HG03342 (cell line): ENCODE measurements around the gene MBNL2.

ENCODE experiments used
- ATAC-seq: cut with Tn5 transposase; IDR thresholded peaks from one replicate; pipeline ENCODE4 v1.9.1; 2021; ENCODE audit warnings: mild to moderate bottlenecking, moderate library complexity; ENCODE audit not compliant: unreplicated experiment

Gene MBNL2

DNA sequence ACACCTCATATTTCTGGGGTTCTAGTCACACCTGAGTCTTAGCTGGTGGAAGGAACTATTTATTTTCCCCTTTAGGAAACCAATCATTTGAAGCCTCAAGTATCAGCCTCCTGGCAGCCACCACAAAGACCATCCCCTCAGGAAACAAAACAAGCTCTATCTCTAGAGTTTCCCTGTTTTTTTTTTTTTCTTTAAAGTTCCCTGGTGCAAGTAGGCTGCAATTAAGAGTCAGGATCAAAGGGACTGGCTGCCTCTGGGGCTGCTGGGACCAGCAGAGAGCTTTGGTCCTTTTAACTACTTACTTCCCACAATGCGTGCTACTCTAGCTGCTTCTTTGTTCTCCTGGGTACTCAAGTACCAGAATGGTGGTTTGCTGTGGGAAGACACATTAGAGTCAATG is 11.4 kb downstream of the MBNL2 start:
- no peak for ATAC-seq

GRCh38 chr13:97234236-97234635 is 12.1 kb downstream of the MBNL2 start:
- ATAC-seq = no peak

DNA sequence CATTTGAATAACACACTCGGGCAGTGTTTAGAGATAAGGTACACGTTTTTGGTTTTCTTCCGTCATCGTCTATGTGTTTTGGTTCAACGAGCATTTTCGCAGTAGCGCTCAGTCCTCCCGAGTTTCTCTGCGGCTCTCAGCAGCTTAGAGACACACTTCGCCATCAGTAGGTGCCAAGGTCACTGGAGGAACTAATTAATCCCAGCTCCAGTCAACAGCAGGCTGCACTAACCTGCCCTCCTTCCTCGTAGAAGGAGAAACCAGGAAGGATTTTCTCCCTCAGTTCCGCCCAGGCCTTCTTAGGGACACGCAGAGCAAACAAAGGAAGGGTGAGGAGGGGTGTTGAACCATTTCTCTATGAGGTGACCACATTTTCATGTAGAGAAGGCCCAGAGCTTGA is 12.6 kb downstream of the MBNL2 start:
- no peak for ATAC-seq

DNA sequence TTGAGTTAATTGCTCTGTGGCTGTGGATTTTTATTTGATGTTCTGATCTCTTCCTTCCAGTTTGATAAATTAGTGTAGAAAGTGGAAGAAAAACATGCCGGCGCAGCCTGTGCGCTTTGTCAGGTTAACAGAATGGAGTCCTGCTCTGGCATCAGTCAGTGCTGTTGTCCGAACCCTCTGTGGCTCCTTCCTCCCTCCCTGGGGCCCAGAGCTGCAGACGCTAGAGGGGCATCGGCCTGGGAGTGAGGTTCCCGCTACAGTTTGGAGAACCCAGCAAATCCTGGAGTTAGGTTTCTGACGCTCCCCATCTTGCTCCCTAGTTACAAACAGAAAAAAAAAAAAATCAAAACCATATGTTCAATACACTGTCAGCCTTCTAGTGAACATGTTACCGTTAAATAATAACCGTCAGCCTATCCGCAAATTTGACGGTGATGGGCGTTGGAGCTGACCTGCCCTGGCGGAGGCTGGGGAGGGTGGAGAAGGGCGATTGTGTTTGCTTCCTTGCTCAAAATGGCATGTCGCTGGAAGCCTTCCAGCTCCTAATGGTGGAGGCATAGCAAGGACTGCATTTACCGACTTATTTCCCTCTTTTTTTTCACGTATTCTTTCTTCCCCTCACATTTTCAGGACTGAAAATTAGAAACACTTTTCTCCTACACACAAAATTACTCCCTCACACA is 13.6 kb downstream of the MBNL2 start:
- no peak for ATAC-seq

GRCh38 chr13:97237388-97237787 is 15.3 kb downstream of the MBNL2 start:
- ATAC-seq = no peak

- no peak for ATAC-seq
Observed at GRCh38 chr13:97238432-97238831, 16.3 kb downstream of the MBNL2 start.

GRCh38 chr13:97238883-97239282 is 16.8 kb downstream of the MBNL2 start:
- no peak for ATAC-seq

- ATAC-seq = no peak
Observed at GRCh38 chr13:97239306-97239705, 17.2 kb downstream of the MBNL2 start.

GRCh38 chr13:97239943-97240787 is 18.0 kb downstream of the MBNL2 start:
- ATAC-seq = no peak

GRCh38 chr13:97240788-97241734 is 18.9 kb downstream of the MBNL2 start:
- no peak for ATAC-seq

DNA sequence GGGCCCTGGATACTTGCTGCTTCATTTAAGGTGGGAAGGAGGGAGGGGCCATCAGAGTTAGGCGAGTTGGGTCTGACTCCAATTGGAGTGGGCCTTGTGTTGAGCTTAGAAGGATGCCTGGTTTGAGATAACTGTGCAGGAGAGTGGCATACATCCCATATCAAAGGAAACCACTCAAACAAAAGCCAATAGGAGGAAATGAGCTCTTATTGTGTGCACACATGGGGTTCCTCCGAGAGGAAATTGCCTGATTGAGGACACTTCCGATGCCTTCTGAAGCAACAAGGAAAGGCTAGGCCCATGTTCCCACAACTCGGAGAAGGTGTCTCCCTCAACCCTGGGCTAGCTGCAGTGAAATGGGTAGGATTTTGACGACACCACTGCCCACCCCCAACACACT is 19.6 kb downstream of the MBNL2 start:
- no peak for ATAC-seq

- ATAC-seq = no peak
Observed at GRCh38 chr13:97242755-97243497, 20.8 kb downstream of the MBNL2 start.

- no peak for ATAC-seq
Observed at GRCh38 chr13:97243915-97244781, 22.0 kb downstream of the MBNL2 start.

DNA sequence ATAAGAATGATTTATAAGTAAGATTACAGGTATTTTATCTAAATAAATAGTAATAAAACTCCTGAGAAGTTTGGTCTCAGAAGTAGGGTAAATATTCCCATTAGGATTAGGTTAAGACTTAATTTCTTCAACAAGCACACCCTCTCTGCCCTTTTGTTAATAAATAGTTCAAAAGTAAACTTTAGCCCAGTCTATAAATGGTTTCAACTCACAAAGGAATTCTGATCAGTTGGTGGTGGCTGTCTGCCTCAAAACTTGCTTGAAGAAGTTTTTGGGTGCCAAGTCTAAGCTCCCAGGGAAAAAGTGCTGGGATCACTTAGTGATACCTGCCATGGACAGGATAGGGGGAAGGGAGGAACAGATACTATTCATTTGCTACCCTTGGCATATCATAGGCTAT is 22.9 kb downstream of the MBNL2 start:
- ATAC-seq = no peak

DNA sequence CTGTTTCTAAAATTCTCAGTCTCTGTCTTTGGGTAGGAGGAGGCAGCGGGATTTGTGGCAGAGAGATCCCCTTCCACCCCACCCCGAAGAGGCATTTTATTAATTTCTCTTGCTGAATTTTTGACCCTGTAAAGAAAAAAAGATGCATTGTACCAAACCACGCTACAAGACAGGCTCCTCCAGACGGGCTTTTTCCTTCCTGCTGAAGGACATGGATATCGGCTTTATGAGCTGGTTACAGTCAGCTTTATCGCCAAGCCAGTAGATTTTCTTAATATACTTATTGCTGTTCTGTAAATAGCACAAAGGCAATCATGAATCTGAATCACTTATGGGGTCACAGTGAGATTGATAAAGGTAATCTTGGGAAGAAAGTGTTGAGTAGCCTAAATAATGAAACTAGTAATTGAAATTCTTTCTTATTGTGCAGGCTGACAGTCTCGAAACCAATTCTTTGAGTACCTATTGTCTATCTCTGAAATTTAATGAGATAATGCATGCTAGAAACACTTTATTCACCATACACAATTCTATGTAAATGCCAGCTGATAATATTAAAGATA is 24.5 kb downstream of the MBNL2 start:
- no peak for ATAC-seq

DNA sequence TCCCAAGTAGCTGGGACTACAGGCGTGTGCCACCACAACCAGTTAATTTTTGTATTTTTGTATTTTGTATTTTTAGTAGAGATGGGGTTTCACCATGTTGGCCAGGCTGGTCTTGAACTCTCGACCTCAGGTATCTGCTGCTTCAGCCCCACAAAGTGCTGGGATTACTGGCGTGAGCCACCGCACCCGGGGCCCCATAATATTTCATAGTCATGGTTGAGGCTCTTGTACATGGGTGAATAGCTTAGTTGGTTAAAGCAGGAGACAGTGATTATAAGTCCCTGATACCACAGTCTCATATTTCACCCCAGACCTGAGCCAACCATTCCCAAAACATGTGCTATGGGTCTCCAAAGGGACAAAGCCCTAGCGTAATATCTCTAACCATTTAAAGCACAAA is 26.1 kb downstream of the MBNL2 start:
- no peak for ATAC-seq

DNA sequence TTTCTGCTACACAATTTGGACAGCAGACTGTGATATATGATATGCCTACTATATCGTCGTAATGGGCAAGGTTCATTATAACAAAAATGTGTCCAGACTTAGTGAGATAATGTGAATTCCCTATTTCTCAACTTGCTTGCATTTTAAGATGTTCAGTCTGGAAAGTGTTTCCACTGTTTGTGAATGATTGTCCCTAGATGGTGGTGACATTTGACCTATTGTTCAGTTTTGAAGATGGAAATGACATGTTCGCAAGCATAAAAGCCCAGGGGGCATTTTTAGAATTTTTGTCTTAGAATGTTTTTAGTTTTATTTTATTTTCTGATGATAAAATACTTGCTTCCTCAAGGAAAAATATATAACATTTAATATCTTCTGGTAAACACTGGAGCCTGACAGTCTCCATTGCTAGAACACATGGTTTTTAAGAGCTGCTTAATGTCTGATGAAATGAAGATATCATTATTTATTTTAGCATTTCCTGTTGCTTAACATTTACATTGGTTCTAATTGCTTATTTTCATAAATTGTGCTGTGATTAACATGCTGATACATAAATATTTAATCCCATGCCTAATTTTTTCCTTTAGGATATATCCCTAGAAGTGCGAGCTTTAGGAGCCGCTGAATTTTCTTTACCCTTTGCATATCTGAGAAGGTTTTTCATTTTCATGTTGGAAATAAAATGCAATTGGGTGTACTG is 27.1 kb downstream of the MBNL2 start:
- ATAC-seq = no peak

- ATAC-seq = no peak
Observed at GRCh38 chr13:97249796-97250495, 27.8 kb downstream of the MBNL2 start.
